HG03135 (cell line): Measurements from ENCODE around the gene NQO1.
"Not testable (repeated sequence)": the region's sequence is repeated elsewhere in the genome, so short reads cannot be mapped to it uniquely, and the experiment has no call there.

Experiments
- ATAC-seq: cut with Tn5 transposase; IDR thresholded peaks from one replicate; pipeline ENCODE4 v1.9.1; 2021; ENCODE audit warnings: mild to moderate bottlenecking, moderate library complexity; ENCODE audit not compliant: unreplicated experiment

Gene NQO1

GRCh38 chr16:69744363-69745231, 18.2 kb upstream of the NQO1 start:
- ATAC-seq, result no peak

DNA sequence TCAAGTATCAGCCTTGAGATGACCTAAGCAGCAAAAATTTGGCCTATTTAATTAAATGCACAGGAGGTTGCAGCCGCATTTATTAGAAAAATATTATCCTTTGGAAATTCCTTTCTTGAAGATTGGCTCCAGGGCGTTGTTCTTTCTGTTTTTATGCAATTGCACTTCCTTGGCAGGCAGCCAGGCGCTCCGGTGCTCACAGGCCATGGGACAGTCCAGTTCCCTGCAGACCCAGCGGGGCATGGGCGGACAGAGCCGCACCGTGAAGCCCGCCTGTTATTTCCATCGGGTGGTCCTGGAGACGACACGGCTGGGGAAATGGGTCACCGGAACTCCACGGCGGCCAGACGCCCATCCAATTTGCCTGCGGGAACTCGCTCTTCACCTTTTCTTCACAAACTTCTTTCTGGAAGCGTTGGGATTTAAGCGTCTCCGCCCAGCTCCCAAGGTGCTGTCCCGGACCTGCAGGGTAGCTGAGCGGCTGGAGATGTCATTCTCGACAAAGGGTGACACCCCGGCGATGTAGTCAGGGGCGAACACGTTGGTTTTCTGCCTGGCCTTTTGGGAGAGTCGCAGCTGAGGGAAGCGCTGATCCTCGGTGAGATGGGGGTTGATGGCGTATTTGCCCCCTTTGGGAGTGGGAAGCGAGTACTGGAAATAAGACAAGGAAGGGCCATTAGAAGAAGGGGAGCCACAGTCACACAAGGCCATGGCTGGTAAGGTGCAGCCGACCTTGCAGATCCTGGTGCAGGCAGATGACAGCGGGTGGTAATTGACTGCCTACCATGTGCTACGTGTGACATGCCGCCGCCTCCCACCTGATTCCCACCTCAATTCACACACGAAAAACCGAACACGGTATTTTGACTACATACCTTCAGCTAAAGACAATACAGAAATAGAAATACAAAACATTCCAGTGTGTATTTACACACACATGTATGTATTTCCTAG, 15.9 kb upstream of the NQO1 start:
- ATAC-seq, result no peak

- no peak for ATAC-seq
Measured at GRCh38 chr16:69741519-69741918, 15.2 kb upstream of the NQO1 start.

- no peak for ATAC-seq
Measured at GRCh38 chr16:69732101-69732500, 5.7 kb upstream of the NQO1 start.

- ATAC-seq, result not testable (repeated sequence)
Measured at GRCh38 chr16:69731280-69731679, 4.9 kb upstream of the NQO1 start.

DNA sequence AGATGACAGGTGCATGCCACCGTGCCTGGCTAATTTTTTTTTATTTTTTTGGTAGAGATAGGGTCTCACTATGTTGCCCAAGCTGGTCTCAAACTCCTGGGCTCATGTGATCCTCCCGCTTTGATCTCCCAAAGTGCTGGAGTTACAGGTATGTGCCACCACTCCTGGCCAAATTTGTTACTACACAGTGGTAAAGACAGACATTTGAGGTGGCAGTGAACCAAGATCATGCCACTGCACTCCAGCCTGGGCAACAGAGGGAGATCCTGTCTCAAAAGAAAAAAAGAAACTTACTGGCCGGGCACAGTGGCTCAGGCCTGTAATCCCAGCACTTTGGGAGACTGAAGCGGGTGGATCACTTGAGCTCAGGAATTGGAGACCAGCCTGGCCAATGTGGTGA, 2.7 kb upstream of the NQO1 start:
- ATAC-seq, result not testable (repeated sequence)

- ATAC-seq, result no peak
Measured at GRCh38 chr16:69727916-69728270, 1.5 kb upstream of the NQO1 start.

GRCh38 chr16:69725480-69726312, 664 bp downstream of the NQO1 start:
- no peak for ATAC-seq

GRCh38 chr16:69724981-69725479, 1.3 kb downstream of the NQO1 start:
- ATAC-seq, result no peak

- ATAC-seq, result no peak
Measured at GRCh38 chr16:69724414-69724873, 1.9 kb downstream of the NQO1 start.

- no peak for ATAC-seq
Measured at GRCh38 chr16:69721441-69721957, 4.9 kb downstream of the NQO1 start.

- no peak for ATAC-seq
Measured at GRCh38 chr16:69720822-69721430, 5.4 kb downstream of the NQO1 start.

GRCh38 chr16:69718111-69718764, 8.1 kb downstream of the NQO1 start:
- no peak for ATAC-seq

- no peak for ATAC-seq
Measured at GRCh38 chr16:69717066-69717465, 9.3 kb downstream of the NQO1 start.

GRCh38 chr16:69712914-69713581, 13.3 kb downstream of the NQO1 start:
- no peak for ATAC-seq

- ATAC-seq, result no peak
Measured at GRCh38 chr16:69712277-69712676, 14.1 kb downstream of the NQO1 start.

DNA sequence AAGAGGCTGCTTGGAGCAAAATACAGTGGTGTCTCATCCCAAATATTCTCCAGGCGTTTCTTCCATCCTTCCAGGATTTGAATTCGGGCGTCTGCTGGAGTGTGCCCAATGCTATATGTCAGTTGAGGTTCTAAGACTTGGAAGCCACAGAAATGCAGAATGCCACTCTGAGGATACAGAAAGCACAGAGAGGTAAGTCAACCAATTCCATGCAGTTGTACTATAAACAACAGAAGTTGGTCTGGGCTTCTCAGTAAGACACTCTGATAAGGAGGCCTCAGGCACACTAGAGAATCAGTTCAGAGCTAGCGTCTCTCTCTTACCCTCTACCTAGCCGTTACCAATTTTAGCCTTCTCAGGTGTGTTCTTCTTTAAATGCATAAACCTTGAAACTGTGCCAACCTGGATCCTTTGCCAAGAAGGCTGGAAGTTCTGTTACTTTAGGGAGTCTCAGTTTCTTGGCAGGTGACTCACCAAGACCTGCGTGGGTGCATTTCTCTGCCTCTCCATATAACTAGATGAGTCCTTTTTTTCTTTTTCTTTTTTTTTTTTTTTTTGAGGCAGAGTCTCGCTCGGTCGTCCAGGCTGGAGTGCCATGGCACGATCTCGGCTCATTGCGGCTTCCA, 15.1 kb downstream of the NQO1 start:
- ATAC-seq, result no peak

GRCh38 chr16:69709456-69710084, 16.8 kb downstream of the NQO1 start:
- ATAC-seq, result no peak
